Measurements from ENCODE around the gene DNAJB4.
A peak's percentile ranks its signal among the peaks of the same experiment; 100 is the strongest.

DNAJB4 gene

DNA sequence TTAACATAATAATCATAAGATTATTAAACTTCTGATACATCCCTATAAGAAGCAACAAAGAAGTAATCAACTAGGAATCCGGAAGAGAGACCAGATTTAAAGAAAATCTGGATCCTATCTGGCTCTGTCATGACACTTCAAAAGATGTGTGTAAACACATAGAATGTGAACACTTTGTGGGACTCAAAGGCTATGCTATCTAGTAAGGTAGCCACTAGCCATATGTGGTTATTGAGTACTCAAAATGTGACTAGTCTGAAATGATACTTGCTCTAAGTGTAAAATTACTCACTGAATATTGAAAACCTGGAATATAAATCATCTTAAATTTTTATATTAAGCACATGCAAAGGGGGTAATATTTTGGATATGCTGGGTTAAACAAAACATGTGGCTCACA, 34.5 kb upstream of the DNAJB4 start:
- H3K4me3 ChIP-seq (ENCODE audit: low read depth, low read length) = no peak overlapping the region
- no peak for DNase-seq (ENCODE audit: low read depth)
- TF ChIP-seq, protein P1, sequence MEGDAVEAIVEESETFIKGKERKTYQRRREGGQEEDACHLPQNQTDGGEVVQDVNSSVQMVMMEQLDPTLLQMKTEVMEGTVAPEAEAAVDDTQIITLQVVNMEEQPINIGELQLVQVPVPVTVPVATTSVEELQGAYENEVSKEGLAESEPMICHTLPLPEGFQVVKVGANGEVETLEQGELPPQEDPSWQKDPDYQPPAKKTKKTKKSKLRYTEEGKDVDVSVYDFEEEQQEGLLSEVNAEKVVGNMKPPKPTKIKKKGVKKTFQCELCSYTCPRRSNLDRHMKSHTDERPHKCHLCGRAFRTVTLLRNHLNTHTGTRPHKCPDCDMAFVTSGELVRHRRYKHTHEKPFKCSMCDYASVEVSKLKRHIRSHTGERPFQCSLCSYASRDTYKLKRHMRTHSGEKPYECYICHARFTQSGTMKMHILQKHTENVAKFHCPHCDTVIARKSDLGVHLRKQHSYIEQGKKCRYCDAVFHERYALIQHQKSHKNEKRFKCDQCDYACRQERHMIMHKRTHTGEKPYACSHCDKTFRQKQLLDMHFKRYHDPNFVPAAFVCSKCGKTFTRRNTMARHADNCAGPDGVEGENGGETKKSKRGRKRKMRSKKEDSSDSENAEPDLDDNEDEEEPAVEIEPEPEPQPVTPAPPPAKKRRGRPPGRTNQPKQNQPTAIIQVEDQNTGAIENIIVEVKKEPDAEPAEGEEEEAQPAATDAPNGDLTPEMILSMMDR (IDR thresholded peaks at IDR 0.05; ENCODE audit: low read depth, low read length, missing control alignments) = no peak

DNA sequence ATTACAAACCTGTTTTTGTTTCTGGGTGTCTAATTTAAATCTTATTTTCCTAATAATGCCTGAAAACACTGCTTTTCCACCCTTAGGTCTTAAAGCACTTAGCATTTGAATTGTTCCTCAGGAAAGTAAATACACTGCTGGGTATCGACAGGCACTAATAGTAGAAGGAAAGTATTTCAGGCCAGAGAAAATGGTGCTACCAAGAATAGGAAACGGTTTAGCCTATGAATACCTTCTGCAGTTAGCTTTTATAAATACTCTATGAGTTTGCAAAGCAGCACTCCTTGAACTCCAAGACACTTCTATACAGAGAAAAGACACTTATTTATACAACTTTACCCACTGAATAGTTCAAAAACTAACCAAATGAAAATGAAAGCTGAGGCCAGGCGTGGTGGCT, 32.7 kb upstream of the DNAJB4 start:
- no peak overlapping the region for H3K4me3 ChIP-seq (ENCODE audit: low read depth, low read length)
- TF ChIP-seq, protein P1 (IDR thresholded peaks at IDR 0.05; ENCODE audit: low read depth, low read length, missing control alignments) = no peak
- no peak for DNase-seq (ENCODE audit: low read depth)

DNA sequence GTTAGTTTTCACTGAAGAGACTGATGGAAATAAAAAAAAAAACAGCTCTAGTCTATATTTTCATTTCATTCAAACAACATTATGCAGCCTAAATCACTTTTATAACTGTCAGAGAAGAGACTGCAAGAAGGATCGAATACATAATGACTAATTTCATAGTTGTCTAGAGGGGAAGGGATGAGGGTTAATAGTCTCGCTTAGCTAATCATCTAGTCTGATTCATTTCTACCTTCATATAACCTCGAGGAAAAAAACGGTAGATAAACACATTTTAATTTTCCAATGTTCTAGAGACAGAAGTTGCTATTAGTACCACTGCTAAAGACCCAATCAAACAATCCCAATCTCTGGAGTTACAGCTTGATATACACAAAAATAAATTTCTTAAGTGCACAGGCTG, 29.4 kb upstream of the DNAJB4 start:
- no peak for DNase-seq (ENCODE audit: low read depth)
- H3K4me3 ChIP-seq (ENCODE audit: low read depth, low read length) = peak overlapping the region; percentile 71; the same call in 1 of the 2 replicates

DNA sequence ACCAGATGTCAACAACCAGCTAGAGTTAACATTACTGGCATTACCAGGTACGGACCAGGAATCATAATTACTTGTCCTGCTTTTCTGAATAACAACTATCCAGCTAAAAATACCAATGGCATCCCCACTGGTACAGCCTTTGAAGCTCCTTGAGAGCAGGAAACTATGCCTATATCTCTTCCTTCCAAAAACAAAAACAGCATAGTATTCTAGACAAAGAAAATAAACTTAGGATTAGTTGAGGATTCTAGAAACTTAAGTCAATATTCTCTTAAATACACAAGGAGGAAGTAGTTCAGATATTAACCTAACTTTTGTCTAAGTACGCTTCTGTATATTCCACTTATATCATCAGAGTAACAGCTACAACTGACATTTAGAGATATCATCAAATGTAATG, 28.8 kb upstream of the DNAJB4 start:
- TF ChIP-seq, protein P1 (IDR thresholded peaks at IDR 0.05; ENCODE audit: low read depth, low read length, missing control alignments) = no peak
- H3K4me3 ChIP-seq (ENCODE audit: low read depth, low read length) = peak overlapping the region; percentile 71

More for the DNA sequence above, 29.4 kb upstream of the DNAJB4 start:
- TF ChIP-seq, protein P1 (IDR thresholded peaks at IDR 0.05; ENCODE audit: low read depth, low read length, missing control alignments) = no peak

DNA sequence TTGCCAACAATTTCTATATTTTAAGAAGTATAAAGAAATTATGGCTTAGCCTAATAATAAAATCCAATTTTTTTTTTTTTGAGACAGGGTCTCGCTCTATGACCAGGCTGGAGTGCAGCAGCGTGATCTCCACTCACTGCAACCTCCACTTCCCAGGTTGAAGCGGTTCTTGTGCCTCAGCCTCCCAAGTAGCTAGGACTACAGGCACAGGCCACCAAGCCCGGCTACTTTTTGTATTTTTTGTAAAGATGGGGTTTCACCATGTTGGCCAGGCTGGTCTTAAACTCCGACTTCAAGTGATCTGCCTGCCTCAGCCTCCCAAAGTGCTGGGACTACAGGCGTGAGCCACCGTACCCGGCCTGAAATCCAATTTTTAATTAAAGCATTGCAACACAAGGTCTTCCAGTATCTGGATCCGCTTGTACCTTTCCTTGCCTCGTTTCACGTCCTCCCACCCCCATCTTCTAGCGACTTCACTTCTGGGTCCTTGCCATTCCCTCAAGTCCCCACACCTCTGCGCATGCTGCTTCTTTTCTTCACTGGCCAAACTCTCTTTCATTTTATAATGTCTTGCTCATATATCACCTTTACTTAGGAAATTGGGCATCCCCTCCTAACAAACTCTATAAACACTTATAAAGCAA, 28.2 kb upstream of the DNAJB4 start:
- peak overlapping the region; percentile 71 for H3K4me3 ChIP-seq (ENCODE audit: low read depth, low read length)
- TF ChIP-seq, protein P1 (IDR thresholded peaks at IDR 0.05; ENCODE audit: low read depth, low read length, missing control alignments) = no peak
- DNase-seq (ENCODE audit: low read depth) = no peak

More for the DNA sequence above, 28.8 kb upstream of the DNAJB4 start:
- no peak for DNase-seq (ENCODE audit: low read depth)

DNA sequence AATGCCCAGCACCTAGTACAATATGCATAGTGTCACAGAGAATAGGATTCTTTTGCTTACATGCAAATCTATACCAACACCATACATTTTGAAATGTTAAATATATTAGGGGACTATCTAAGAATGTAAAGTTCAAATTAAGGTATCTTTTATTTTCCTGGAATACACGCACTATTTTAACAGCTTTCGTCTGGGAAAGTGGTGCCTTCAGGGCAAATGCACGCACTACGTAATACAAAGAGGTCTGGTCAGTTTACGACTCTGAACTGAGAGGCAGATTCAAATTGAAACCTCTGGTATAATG, 26.8 kb upstream of the DNAJB4 start:
- TF ChIP-seq, protein P1 (IDR thresholded peaks at IDR 0.05; ENCODE audit: low read depth, low read length, missing control alignments) = no peak
- DNase-seq (ENCODE audit: low read depth) = no peak
- H3K4me3 ChIP-seq (ENCODE audit: low read depth, low read length) = peak overlapping the region; percentile 71

DNA sequence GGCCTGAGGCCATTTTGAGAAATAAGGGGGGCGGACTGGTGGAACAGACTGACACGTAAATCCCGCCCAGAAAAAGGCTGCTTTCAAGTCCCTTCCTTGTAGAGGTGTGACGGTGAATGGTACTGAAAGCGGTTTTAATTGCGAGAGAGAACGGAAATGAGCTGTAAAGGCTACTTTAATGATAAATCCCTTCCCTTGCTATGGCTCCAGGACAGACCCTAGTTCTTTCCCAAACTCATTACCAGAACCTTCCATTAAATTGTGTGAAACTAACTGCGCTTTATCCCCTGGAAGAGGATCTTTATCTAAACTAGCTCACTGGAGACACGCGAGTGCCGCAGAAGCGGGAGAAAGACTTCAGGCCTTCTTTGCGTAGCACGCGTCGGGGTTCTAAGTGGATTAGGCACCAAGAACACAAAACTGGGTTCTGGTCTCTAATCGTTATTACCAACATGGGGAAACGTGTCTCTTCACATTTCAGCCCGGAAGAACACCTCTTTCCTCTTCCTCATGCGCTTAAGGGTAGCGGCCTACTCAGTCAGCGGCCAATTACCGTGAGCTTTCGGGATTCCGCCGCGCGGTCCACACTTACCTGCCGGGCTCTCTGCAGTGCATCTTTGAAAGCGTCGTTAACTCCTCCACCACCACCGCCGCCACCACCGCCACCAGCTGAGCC, 26.3 kb upstream of the DNAJB4 start:
- TF ChIP-seq, protein P1 (IDR thresholded peaks at IDR 0.05; ENCODE audit: low read depth, low read length, missing control alignments) = no peak
- DNase-seq (ENCODE audit: low read depth) = peak; percentile 98
- peak overlapping the region; percentile 71 for H3K4me3 ChIP-seq (ENCODE audit: low read depth, low read length)

Data from GM12864 (cell line).